OCI-LY7 (cell line): Measurements from ENCODE around the gene BROX. TPM values are rescaled to one million over a fixed set of nuclear protein-coding genes. Genes with fewer than 3 reads are reported as not detected.

Experiments
- BruUV-seq: library from RNA; stranded (reverse); fragments of 400-500 nt; replicated peaks from 2 replicates; lab custom pipeline; 2021; lab: Mats Ljungman, UMichigan
- CTCF ChIA-PET: fragments of 300-600 bp; sonication (Branson Sonifier 250); formaldehyde crosslinking; loops from one replicate; lab custom pipeline; 2022; ENCODE audit warnings: antibody characterized with exemption; ENCODE audit not compliant: unreplicated experiment; lab: Charles Lee
- POLR2A ChIA-PET: fragments of 300-600 bp; sonication (Branson Sonifier 250); formaldehyde crosslinking; loops from one replicate; lab custom pipeline; 2022; ENCODE audit warnings: antibody characterized with exemption; lab: Charles Lee
- DNase-seq: peaks from one replicate; pipeline ENCODE4 v3.0.0-alpha.2; 2015; ENCODE audit warnings: low spot score
- H2AFZ ChIP-seq: fragments of 200-600 bp; sonication (generic), shearing (Covaris generic); 2 replicates; pipeline ENCODE4 v1.6.1; 2014; ENCODE audit warnings: mild to moderate bottlenecking, antibody characterized with exemption, low read length, moderate library complexity
- H3K27ac ChIP-seq: fragments of 200-600 bp; sonication (generic); 2 replicates; pipeline ENCODE4 v1.5.1; 2014; ENCODE audit warnings: mixed run types, low read depth, mild to moderate bottlenecking, moderate library complexity, low read length, inconsistent platforms; ENCODE audit not compliant: poor library complexity, severe bottlenecking
- H3K36me3 ChIP-seq: fragments of 200-600 bp; sonication (generic); 2 replicates; pipeline ENCODE4 v1.6.1; 2014; ENCODE audit warnings: mild to moderate bottlenecking, antibody characterized with exemption, low read length, moderate library complexity, mixed read lengths; ENCODE audit not compliant: insufficient read depth
- H3K4me1 ChIP-seq: fragments of 200-600 bp; sonication (generic); 2 replicates; pipeline ENCODE4 v1.5.1; 2014; ENCODE audit warnings: mild to moderate bottlenecking, low read length; ENCODE audit not compliant: insufficient read depth, poor library complexity, severe bottlenecking
- H3K4me2 ChIP-seq: fragments of 200-600 bp; sonication (generic); 2 replicates; pipeline ENCODE4 v1.6.1; 2014; ENCODE audit warnings: mild to moderate bottlenecking, low read length
- H3K4me3 ChIP-seq: fragments of 200-600 bp; sonication (generic); 2 replicates; pipeline ENCODE4 v1.5.1; 2014; ENCODE audit warnings: mild to moderate bottlenecking, low read depth, low read length; ENCODE audit not compliant: poor library complexity, severe bottlenecking
- H3K79me2 ChIP-seq: fragments of 200-600 bp; sonication (generic); 2 replicates; pipeline ENCODE4 v1.6.1; 2016; ENCODE audit warnings: low read depth, mild to moderate bottlenecking, low read length, moderate library complexity, mixed read lengths; ENCODE audit not compliant: insufficient read depth
- H3K9me2 ChIP-seq: fragments of 200-600 bp; sonication (generic); 2 replicates; pipeline ENCODE4 v1.6.1; 2016; ENCODE audit warnings: mild to moderate bottlenecking, low read length, mixed read lengths; ENCODE audit not compliant: insufficient read depth
- H3K9me3 ChIP-seq: fragments of 200-600 bp; sonication (generic); 2 replicates; pipeline ENCODE4 v1.6.1; 2014; ENCODE audit warnings: mild to moderate bottlenecking, mixed run types, low read length, mixed read lengths
- H4K20me1 ChIP-seq: fragments of 200-600 bp; sonication (generic); 2 replicates; pipeline ENCODE4 v1.6.1; 2014; ENCODE audit warnings: mild to moderate bottlenecking, antibody characterized with exemption, low read length, moderate library complexity, mixed read lengths; ENCODE audit not compliant: insufficient read depth
- CTCF ChIP-seq: fragments of 200-600 bp; sonication (generic); conservative IDR thresholded peaks from 2 replicates; pipeline ENCODE4 v1.5.1; 2014; ENCODE audit warnings: mild to moderate bottlenecking, antibody characterized with exemption, low read length, moderate library complexity, mixed read lengths
- EZH2phosphoT487 ChIP-seq: fragments of 200-600 bp; sonication (generic); IDR thresholded peaks from 2 replicates; pipeline ENCODE4 v1.6.1; 2018; ENCODE audit warnings: low read depth, borderline replicate concordance, mild to moderate bottlenecking, mixed run types, antibody characterized with exemption, low read length, moderate library complexity, mixed read lengths
- intact Hi-C: fragments of 100-400 bp; cut with micrococcal nuclease; formaldehyde crosslinking; loops from one replicate; pipeline ENCODE4 v1.10.0; 2022; ENCODE audit not compliant: unreplicated experiment
- total RNA-seq, 2 experiments: library from RNA; depleted of rRNA in 1 of 2; stranded (reverse); fragments of >200 nt in 1 of 2; shearing (Covaris generic) in 1 of 2; gene quantifications; 2 replicates each; pipeline ENCODE4 v1.2.3, GENCODE V29; 2014 to 2022

The BROX gene
- total RNA-seq, 2 experiments from 2014 or later = 22.3 to 34.0 TPM

DNA sequence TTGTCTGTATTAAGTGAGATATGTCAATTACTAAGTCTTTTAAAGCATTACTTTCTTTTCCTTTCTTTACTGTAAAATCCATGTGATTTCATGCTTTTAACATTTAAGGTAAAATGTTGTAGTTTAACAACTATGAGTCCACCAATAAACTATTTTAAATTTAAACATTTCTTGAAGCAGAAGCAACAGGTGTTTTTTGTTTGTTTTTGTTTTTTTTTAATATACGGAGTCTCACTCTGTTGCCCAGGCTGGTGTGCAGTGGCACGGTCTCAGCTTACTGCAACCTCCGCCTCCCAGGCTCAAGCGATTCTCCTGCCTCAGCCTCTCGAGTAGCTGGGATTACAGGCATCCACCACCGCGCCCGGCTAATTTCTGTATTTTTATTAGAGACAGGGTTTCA is 15.6 kb upstream of the BROX start:
- CTCF ChIA-PET = no interaction called here
- Histone ChIP-seq H3K9me3 (no peaks in the 10 kb centered on the region), H3K4me1 (no peaks in the 10 kb centered on the region), H3K4me3 (no peak overlapping the region), H3K9me2 (no peaks in the 10 kb centered on the region), H3K4me2 (no peak overlapping the region), H2AFZ (no peak overlapping the region), H4K20me1 (no peaks in the 10 kb centered on the region), H3K79me2 (no peaks in the 10 kb centered on the region; the same call in 1 of the 2 replicates), H3K36me3 (peaks cover 38% of the 10 kb centered on the region), H3K27ac (no peak overlapping the region)
- TF ChIP-seq CTCF (no peak), EZH2phosphoT487 (no peak)
- BruUV-seq = no TSS peak
- intact Hi-C loops = no loop called here
- POLR2A ChIA-PET = interaction anchor here (0.6 to 1.2 kb wide), 4 partner anchors 13 to 913 kb away, joined by 3 to 4 read pairs (median 3); no protein-coding TSS in a partner anchor
- no peak for DNase-seq

DNA sequence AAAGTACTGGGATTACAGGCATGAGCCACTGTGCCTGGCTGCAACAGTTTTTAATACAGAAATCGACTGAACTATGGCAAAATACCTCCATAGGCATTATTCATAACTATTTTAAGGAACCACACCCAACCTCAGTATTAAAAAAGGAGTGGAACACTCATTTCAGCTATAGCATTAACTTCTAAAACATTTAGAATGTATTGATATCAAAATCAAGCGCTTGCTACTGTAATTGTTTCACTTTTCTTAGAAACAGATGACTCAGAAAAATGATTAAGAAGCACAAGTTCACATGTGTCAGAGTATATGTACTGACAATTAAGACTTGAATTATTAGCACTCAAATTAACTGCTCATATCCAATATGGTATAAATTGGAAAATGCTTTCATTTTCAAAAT is 15.2 kb upstream of the BROX start:
- no TSS peak for BruUV-seq
- H3K36me3 ChIP-seq = peaks cover 41% of the 10 kb centered on the region
- H3K27ac ChIP-seq = no peak overlapping the region
- ChIA-PET CTCF (no interaction called here), POLR2A (interaction anchor here (0.7 to 1.2 kb wide), 4 partner anchors 13 to 914 kb away, joined by 3 to 4 read pairs (median 4); partner anchors contain the start of genes AIDA and BROX)
- H3K9me2 ChIP-seq = no peaks in the 10 kb centered on the region
- DNase-seq = no peak
- H3K4me2 ChIP-seq = no peak overlapping the region
- H3K4me1 ChIP-seq = no peaks in the 10 kb centered on the region
- H2AFZ ChIP-seq = no peak overlapping the region
- no peaks in the 10 kb centered on the region for H3K9me3 ChIP-seq
- intact Hi-C loops = no loop called here
- no peaks in the 10 kb centered on the region for H4K20me1 ChIP-seq
- no peaks in the 10 kb centered on the region; the same call in 1 of the 2 replicates for H3K79me2 ChIP-seq
- H3K4me3 ChIP-seq = no peak overlapping the region
- TF ChIP-seq EZH2phosphoT487 (no peak), CTCF (no peak)

GRCh38 chr1:222697826-222698225 is 14.5 kb upstream of the BROX start:
- H3K79me2 ChIP-seq = no peaks in the 10 kb centered on the region; the same call in 1 of the 2 replicates
- ChIA-PET CTCF (no interaction called here), POLR2A (interaction anchor here (0.7 to 1.2 kb wide), 5 partner anchors 12 to 140 kb away, joined by 3 to 4 read pairs (median 4); partner anchors contain the start of genes AIDA and BROX)
- H3K4me3 ChIP-seq = no peak overlapping the region
- no peak overlapping the region for H2AFZ ChIP-seq
- no peak overlapping the region for H3K4me2 ChIP-seq
- no peak overlapping the region for H3K27ac ChIP-seq
- no peaks in the 10 kb centered on the region for H3K9me2 ChIP-seq
- intact Hi-C loops = no loop called here
- peaks cover 42% of the 10 kb centered on the region for H3K36me3 ChIP-seq
- no peaks in the 10 kb centered on the region for H3K9me3 ChIP-seq
- DNase-seq = no peak
- H3K4me1 ChIP-seq = no peaks in the 10 kb centered on the region
- no TSS peak for BruUV-seq
- TF ChIP-seq CTCF (no peak), EZH2phosphoT487 (no peak)
- no peaks in the 10 kb centered on the region for H4K20me1 ChIP-seq
